Embryonic facial prominence (tissue), 1 donor: Measurements from ENCODE around the gene MAD1L1.
"Not testable (repeated sequence)": the region's sequence is repeated elsewhere in the genome, so short reads cannot be mapped to it uniquely, and the experiment has no call there.

Experiments
- DNase-seq: peaks from one replicate; pipeline ENCODE4 v3.0.0-alpha.2; 2016; ENCODE audit errors: extremely low spot score

The MAD1L1 gene

DNA sequence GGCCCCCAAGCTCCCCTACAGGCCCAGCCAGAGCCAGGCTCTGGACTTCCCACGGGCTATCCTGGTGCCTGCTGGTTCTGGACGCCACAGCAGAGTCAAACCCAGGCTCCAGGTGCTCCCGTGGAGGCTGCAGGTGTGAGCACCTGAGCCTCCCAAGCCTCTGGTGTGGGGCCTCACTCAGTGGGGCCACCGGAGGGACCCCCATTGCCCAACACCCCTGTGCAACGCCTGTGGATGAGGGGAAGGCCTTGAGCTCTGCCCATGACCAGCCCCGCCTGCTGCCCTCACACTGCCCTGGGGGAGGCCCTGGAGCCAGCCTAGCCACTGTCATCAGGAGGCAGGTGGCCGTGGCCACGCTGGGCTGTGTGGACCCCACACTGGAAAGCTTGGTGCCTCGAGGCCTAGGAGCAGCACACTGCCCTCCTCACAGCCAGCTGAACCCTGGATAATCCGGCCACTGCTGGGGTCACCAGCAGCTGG lies 229.3 kb downstream of the MAD1L1 start:
- DNase-seq, result no peak

DNA sequence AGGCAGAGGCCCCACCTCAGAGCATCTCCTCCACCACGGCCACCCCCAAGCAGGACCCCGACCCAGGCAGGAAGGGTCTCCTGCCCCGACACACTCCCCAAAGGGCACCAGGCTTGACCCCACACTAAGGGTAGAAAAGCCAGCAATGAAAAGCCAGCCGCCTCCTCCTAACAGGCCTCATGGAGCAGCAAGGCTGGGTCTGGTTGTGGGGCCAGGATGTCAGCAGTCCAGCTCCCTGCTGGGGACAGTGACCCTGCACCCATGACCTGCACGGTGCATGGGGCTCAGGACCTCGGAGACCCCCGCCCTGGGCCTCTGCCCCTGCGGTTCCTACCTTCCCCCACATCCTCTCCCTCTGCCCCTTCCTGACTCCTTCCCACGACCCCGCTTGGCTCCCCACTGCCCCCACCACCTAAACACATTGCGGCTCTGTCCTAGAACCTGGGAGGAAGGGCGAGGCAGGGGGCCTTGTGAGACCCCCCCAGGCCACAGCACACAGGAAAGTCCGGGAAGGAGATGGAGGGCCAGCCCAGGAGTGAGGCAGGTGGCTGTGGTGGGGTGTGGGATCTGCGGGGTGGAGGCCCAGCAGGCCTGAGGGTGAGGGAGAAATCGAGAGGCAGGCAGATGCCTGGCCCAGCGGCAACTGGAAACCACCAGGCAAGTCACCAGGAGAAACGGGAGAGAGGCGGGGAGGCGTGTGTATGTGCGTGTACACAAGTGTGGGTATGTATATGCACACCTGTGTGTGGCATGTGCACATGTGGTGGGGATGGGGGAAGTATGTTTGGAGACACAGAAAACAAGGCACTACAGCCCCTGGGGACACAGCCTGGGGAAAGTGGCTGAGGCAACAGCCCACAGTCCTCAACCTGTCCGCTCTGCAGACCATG lies 229.9 kb downstream of the MAD1L1 start:
- no peak for DNase-seq

DNA sequence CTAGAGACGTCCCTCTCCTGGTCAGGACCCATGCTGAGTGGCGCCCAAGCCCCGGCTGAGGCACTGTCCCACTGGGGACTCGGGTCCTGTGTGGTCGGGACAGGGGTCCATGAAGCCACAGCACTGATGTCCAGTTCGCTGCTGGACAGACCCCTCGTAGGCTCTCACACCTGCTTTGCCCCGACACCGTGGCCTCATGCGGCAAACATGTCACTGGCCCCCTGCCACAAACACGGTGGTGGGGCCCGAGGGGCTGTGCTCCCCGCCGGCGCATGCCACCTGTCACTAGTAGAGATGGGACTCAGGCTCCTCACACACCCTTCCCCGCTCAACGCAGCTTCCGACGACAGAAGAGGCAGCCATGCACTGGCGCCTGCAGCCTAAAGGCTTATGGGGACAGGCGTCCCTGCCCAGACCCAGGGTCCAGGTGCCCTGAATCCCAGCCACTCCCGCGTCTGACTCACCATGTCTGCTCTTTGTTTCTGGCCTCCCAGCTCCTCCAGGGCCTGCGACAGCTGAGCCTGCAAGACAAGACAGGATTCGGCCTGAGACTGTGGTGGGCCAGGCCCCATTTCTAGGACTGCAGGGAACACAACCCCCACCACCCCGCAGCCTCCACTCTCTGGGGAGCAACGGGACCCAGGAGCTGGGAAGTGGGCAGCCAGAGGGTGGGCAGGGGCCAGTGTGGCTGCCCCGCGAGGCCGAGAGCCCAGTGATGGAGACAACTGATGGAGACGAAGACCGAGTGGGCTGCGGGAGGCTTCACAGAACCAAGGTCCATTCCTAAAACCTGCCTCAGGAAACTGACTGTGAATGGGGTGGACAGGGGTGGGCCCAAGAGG lies 230.9 kb downstream of the MAD1L1 start:
- no peak for DNase-seq

DNA sequence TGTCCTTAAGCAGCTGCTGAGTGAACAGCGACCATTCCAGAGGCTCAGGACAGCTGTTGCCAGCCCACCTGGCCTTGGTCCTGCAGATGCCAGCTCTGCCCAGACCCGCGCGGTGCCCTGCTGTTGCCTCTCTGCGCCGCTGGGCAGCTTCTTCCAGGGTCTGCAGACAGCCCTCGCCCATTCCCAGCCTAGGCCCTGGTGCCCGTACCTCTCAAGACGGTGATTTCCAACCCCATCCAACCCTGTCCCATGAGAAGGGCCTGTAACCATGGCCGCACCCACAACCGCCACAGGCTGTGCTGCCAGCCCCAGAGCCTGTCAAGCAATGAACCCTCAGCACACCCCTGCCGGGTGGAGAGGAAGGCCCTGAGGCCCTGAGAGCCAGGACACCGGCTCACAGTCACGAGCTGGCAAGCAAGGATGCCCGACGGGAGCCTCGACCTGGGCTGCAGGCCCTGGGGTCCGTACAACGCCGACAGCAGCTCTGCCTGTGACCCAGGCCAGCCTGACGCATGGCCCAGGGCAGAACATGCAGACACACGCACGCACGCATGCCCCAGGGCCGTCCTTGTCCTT lies 231.9 kb downstream of the MAD1L1 start:
- DNase-seq, result no peak

DNA sequence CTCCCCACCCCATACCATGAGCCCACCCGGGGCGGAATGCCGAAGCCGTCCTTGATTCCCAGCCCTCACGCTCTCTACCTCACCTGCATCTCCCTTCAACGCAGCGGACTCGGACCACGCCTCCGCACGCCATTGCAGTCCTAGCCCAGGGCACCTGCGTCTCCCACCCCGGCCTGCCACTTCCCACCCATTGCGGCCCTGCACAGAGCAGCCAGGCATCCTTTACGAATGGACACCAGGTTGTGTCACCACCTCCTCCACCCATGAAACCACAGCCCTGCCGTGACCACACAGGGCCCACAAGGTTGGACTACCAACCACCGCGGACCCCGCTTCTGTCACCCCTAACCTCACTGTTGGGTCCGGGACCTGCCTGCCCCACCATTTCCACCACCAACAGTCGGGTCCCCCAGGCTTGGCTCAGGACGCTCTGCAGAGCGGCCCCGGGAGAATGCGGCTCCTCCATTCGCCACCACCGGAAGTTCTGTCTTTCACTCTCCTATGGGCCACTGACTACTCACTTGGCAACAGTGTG lies 232.5 kb downstream of the MAD1L1 start:
- DNase-seq, result no peak

DNA sequence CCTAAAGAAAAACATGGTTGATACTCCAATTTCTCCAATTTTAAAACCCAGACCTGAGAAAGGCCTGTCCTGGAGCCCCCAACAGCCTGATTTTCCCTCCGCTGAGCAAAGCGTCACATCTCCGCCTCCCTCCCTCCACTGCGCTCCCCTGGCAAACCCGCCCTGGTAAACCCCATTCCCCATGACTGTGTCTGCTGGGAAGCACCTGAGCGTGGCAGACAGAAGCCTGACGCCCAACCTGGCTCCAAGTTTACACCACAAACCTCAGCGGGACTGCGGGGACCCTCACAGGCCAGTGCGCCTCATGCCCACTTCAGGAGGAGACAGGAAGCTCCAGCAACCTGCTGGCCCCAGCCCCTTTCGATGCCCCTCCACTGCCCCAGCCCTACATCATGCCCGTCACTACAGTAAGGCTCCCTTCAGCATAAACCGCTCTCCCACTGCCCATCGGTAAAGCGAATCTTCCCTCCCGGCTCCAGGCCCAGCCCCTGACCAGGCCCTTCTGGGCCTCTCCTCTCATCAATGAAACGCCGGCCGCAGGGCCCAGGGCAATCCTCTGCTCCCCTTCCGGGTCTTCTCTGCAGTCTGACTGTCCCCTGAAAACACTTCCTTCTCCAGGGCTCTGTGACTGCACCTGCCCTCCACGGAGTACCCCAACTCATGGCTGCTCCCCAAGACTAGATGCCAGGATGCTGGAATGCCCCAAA lies 233.3 kb downstream of the MAD1L1 start:
- DNase-seq, result no peak

DNA sequence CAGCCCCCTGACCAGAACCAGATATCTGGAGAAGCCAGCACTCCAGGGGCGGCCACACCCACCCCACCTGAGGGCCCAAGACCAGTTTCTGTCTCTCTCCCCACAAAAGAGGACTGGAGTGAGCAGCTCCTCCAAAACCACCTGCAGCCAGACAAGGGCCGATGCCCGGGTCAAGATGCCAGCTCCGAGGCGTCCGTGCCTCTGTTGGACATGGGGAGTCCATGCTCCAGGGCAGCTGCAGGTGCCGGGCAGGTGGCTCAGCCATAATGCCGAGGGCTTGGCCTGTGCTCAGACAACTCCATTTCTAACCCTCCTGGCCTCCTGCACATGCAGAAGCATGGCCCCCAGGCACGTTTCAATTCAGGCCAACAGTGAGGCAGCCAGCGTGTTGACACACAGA lies 234.6 kb downstream of the MAD1L1 start:
- DNase-seq, result no peak

DNA sequence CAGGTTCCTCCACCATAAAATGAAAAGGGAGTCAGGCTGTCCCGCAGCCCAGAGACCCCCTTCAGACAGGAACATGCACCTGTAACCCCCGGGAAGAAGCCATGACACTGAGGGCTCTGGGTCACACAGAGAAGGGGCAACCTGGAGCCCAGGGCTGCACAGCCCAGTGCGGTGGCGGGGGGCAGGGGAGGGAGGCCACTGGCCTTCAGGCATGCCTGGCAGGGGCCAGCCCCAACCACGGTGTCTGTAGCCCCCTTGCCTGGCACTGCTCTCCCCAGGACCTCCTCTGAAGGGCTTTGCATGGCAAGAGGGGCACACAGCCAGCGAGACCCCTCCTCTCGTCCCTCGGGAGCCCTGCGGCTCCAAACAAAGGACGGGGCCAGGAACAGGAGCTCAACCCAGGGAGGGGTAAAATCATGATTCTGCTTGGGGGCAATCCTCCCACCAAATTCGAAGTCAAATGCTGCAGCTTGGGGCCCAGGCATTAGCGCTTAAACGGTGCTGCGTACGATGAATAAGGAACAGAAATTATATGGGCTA lies 235.1 kb downstream of the MAD1L1 start:
- no peak for DNase-seq

DNA sequence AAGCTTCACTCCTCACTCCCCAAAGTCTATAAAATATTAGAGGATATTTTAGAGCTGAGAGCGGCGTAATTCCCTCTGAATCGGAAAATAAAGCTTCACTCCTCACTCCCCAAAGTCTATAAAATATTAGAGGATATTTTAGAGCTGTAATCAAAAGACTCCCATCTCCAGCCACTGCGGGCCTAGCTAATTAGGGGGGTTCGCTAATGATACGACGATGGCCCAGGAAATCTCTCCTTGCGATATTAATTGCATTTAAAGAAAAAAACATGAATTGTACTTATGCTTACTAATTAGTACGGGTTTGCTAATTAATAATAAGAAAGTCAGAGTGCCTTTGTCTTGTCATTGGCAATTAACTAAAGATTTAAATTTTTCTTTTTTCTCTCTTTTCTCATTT lies 235.9 kb downstream of the MAD1L1 start:
- no peak for DNase-seq

DNA sequence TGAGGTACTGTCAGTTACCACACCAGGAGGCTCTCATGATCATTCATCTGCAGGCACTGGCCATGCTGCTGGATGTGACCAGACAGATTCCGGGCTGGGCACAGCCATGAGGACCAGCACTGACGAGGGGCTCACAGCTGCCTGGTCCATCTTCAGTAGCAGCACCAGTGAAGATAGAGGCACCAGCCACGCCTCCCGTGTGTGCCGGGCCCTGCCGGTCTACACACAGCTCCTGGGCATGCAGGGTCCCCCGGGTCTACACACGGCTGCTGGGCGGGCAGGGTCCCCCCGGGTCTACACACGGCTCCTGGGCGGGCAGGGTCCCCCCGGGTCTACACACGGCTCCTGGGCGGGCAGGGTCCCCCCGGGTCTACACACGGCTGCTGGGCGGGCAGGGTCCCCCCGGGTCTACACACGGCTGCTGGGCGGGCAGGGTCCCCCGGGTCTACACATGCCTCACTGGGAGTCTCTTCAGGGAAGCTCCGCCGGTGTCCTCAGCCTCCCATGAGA lies 236.8 kb downstream of the MAD1L1 start:
- not testable (repeated sequence) for DNase-seq

DNA sequence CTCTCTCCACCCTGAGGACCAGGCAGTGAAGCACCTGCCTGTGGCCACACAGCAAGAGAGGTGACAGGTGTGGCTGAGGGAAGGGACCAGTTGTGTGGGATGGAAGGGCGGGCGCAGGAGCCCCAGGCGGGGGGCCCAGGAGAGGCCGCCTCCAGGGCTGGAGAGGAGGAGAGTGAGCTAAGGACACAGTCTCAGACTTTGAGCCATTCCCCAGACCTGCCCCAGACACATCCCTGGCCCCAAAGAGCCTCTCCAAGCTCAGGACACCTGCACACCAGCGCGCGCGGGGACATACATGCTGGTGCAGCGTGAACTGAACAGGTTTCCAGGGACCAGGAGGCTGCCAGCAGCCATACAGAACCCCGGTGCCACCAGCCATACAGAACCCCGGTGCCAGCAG lies 237.3 kb downstream of the MAD1L1 start:
- no peak for DNase-seq

DNA sequence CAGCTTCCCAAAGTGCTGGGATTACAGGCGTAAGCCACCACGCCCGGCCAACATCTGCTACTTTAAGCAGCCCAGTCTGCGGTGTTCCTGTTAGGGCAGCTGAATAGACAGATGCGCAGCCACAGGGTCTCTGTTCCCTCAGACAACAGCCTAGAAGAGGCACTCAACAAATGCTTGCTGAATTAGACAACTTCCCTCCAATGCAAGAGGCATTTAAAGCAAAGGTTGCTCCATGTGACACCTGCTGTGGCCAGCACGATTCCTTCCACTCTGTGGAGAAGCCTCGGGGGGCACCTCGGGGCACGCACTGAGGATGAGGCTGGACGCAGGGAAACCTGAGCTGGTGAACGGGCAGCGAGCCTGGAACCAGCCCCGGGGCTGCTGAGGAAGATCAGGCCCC lies 237.8 kb downstream of the MAD1L1 start:
- no peak for DNase-seq

DNA sequence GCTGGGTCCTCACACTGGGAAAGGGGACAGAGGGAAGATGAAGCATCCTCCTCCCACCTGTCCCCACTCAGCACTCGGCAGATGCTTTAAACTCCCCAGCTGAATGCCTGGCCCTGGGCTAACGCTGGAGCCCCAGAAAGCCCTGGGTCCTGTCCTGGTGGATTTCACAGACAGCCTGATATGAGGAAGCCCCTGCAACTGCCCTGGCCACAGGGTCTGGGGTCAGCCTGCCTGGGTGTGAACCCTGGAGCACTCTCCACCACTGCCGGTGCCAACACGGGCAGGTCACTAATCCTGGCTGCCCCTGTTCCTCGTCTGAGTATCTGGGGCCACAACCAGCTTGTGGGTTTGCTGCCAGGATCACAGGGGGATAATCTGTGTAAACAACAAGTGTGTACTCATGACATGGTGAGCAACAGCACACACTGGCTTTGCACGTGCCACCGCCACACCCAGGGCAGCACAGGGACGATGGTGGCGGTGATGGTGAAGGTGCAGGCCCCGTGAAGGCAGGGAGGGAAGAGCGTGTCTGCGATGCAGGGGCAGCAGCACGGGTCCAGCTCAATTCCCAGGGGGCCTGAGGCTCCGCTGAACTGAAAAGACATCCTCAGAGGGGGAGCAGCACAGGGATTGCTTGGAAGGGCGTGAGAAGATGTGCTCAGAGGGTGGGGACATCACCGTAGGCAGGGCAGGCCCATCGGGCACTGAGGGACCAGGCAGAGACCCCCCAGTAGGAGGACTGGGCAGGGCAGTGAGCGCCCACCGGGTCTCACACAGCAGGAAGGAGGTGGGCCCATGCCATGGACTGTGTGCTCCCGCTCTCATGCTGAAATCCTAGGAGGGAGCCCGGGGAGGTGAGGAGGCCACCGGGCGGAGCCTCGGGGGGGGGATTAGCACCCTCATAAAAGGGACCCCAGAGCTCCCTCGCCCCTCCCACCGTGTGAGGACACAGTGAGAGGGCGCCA lies 238.7 kb downstream of the MAD1L1 start:
- no peak for DNase-seq

DNA sequence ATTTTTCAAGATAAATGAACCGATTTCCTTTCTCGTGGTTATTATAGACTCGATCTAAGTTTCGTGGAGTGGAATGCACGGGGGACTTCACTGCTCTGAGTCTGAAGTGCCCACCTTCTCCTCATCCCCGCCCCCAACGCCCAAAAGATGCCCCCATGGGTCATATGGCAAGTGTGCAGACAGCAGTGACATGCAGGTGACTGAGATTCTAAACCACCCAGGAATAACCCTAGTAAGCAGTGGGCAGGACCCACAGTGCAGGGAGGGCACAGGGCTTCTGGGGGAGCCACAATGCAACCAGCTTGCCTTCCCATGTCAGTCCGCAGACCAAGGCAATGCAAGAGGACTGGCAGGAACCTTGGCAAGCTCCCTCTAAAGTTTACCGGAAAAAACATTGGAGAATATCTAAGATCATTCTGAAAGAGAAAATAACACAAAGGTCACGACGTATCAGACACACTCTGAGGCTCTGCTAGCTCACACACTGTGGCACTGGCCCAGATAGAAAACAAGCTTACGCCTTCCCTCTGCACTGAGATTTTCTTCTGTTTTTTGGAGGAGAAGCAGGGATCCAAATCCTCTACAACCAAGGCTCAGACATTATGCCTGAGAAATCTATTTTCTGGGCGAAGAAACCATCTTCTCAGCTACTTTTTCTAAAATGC lies 239.6 kb downstream of the MAD1L1 start:
- no peak for DNase-seq

DNA sequence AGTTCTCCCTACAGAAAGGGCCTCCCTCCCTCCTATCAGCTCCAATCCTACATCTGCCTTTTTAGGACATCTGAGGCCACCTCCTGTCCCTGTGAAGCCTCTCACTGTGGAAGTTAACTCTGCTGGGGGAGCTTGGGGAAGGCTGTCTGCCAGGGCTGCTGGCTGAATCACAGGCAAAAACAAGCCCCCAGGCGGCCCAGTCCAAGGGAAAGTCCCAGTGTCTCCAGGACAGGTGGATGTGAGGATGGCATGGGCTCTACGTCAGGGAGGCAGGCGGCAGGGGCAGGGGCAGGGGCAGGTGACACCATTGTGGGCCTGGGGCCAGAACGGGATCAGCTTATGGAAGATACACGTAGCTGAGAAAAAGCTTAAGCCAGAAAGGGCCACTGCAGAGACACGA lies 240.2 kb downstream of the MAD1L1 start:
- DNase-seq, result no peak

DNA sequence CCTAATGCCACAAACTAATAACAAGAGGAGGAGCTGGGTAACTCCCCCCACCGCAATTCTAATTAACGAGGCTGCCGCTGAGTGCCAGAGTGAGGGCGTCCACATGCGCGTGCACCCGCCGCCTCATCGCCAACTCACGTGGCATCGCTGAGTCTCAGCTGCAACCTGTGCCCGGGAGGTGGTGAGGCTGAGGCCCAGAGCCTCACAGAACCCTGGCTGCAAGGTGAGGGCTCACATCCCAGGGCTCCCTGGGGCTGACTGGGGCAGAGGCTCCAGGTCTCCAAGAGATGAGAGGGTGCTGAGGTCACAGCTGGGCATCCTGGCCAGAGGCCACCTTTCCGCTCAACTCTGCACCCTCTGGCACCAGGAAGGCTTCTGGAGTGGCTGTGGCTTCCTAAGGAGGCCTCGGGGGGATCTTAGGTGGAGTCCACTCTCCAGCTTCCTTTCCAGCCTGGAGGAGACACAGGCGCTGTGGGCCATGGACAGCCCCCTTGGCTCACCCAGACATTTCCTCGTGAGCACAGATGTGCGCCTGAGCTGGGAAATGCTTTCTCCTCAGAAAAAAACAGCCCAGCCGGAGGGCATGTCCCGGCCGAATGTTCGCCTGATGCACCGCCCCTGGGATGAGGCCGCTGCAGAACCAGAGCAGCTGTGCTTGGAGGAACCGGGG lies 242.6 kb downstream of the MAD1L1 start:
- no peak for DNase-seq

DNA sequence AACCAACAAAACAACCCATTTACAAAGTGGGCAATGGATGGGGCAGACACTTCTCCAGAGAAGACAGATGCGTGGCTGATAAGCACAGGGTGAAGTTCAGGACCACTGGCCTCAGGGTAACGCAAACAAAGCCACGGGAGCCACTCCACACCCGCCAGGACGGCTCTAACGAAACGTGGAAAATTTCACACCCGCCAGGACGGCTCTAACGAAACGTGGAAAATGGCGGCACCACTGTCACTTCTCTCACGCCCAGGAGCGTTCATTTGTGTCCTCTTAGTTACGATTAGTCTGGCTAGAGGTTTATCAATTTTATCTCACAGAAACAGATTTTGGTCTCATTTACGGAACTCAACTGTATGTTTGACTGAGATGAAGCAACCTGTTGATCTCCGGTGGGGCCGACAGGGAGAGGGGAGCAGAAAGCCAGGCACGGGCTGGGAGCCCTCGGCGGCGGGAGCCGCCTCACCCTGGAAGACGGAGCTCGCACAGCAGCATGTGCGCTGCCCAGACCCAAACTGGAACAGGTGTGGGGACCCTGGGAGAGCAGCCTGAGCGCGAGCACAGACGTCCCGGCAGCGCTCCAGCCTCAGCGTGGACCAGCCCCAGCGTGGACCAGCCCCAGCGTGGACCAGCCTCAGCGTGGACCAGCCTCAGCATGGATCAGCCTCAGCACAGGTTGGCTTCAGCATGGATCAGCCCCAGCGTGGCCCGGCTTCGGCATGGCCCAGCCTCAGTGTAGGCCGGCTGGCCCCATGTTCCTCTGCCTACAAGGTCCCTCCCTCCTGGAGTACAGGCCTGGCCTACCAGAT lies 243.5 kb downstream of the MAD1L1 start:
- DNase-seq, result no peak

DNA sequence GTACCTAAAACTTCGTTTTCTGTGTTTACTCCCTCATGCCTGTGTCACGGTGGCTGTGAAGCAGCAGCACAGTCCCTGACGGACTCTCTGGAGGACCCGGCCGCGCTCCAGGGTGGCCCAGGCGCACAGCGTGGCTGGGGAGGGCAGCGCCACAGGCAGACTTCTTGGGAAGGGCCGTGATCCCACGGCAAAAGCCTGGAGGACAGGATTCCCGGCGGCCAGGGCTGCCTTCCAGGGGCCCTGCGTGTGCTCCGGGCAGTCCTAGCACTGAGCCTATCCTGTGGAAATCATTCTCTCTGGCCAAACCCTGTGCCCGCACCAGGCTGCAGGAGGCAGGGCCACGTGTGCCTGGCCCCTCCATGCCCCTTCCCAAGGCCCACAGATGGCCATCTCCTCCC lies 244.2 kb downstream of the MAD1L1 start:
- DNase-seq, result no peak
